GM19043 (cell line): ENCODE data around the gene MBD3.

Experiments used
- ATAC-seq: cut with Tn5 transposase; IDR thresholded peaks from one replicate; pipeline ENCODE4 v1.9.1; 2021; ENCODE audit warnings: low read depth; ENCODE audit not compliant: unreplicated experiment

Gene MBD3

GRCh38 chr19:1601613-1602064, 9.0 kb upstream of the MBD3 start:
- ATAC-seq: no peak

- ATAC-seq: no peak
Observed at GRCh38 chr19:1599460-1599846, 6.8 kb upstream of the MBD3 start.

- no peak for ATAC-seq
Observed at GRCh38 chr19:1598777-1599459, 6.3 kb upstream of the MBD3 start.

- ATAC-seq: no peak
Observed at GRCh38 chr19:1593501-1593772, 772 bp upstream of the MBD3 start.

- peak; percentile 50 for ATAC-seq
Observed at GRCh38 chr19:1592024-1592754, 476 bp downstream of the MBD3 start.

GRCh38 chr19:1591421-1592023, 1.1 kb downstream of the MBD3 start:
- ATAC-seq: no peak

GRCh38 chr19:1590641-1591397, 1.8 kb downstream of the MBD3 start:
- no peak for ATAC-seq

- no peak for ATAC-seq
Observed at GRCh38 chr19:1587872-1588271, 4.8 kb downstream of the MBD3 start.

- ATAC-seq: no peak
Observed at GRCh38 chr19:1585243-1585580, 7.5 kb downstream of the MBD3 start.

- no peak for ATAC-seq
Observed at GRCh38 chr19:1584500-1585242, 8.0 kb downstream of the MBD3 start.

GRCh38 chr19:1582201-1582600, 10.5 kb downstream of the MBD3 start:
- ATAC-seq: no peak

GRCh38 chr19:1580957-1581356, 11.7 kb downstream of the MBD3 start:
- no peak for ATAC-seq

- ATAC-seq: no peak
Observed at GRCh38 chr19:1580382-1580781, 12.3 kb downstream of the MBD3 start.

- ATAC-seq: no peak
Observed at GRCh38 chr19:1579222-1579621, 13.4 kb downstream of the MBD3 start.

- no peak for ATAC-seq
Observed at GRCh38 chr19:1577929-1578618, 14.6 kb downstream of the MBD3 start.

GRCh38 chr19:1577090-1577928, 15.4 kb downstream of the MBD3 start:
- no peak for ATAC-seq

GRCh38 chr19:1576242-1577089, 16.2 kb downstream of the MBD3 start:
- no peak for ATAC-seq
